Activated T-helper 1 cell treated with anti-CD3 and anti-CD28 coated beads, Interleukin-12 subunit alpha, Interleukin-12 subunit beta, Interleukin-2, Interleukin-4 antibody, amounts not matched to agents 30 ng/mL and 10 ng/mL and 1 ng/mL, durations not matched to agents 14 hours and 24 hours and 36 hours (primary cell): Measurements from ENCODE around the gene RARA. TPM values are rescaled to one million over a fixed set of nuclear protein-coding genes. Genes with fewer than 3 reads are reported as not detected.

Experiments
- DNase-seq: peaks from one replicate; pipeline ENCODE4 v3.0.0; 2021; ENCODE audit warnings: low spot score
- H3K27ac Mint-ChIP-seq: one replicate; pipeline ENCODE4 v1.8.0; 2021; ENCODE audit warnings: mild to moderate bottlenecking, mixed read lengths
- H3K27me3 Mint-ChIP-seq: one replicate; pipeline ENCODE4 v1.8.0; 2022; ENCODE audit warnings: mild to moderate bottlenecking, moderate library complexity, mixed read lengths; ENCODE audit not compliant: insufficient read depth
- H3K36me3 Mint-ChIP-seq: one replicate; pipeline ENCODE4 v1.8.0; 2021; ENCODE audit warnings: low read depth, mixed read lengths
- H3K4me1 Mint-ChIP-seq: one replicate; pipeline ENCODE4 v1.8.0; 2021; ENCODE audit warnings: low read depth, mixed read lengths
- H3K4me3 Mint-ChIP-seq: one replicate; pipeline ENCODE4 v1.8.0; 2021; ENCODE audit warnings: mild to moderate bottlenecking, moderate library complexity, mixed read lengths
- H3K9me3 Mint-ChIP-seq: one replicate; pipeline ENCODE4 v1.8.0; 2021; ENCODE audit warnings: mixed read lengths
- intact Hi-C: fragments of 100-400 bp; cut with micrococcal nuclease; formaldehyde crosslinking; loops from one replicate; pipeline ENCODE4 v1.15.1; 2024
- total RNA-seq: library from RNA; stranded (reverse); gene quantifications from 2 replicates; pipeline ENCODE4 v1.2.3, GENCODE V29; 2022

Gene RARA
- total RNA-seq, 1 donor from 2014 or later: 19.9 TPM

GRCh38 chr17:40341808-40342503 is 33.0 kb downstream of the RARA start:
- H3K27ac Mint-ChIP-seq: no peak overlapping the region
- H3K27me3 Mint-ChIP-seq: no peaks in the 10 kb centered on the region
- intact Hi-C loops: loop anchor here (1.0 kb wide), 2 partner anchors 17 to 24 kb away; no protein-coding TSS in a partner anchor
- peaks cover 26% of the 10 kb centered on the region for H3K36me3 Mint-ChIP-seq
- H3K4me3 Mint-ChIP-seq: peak overlapping the region; percentile 71
- no peak for DNase-seq
- no peaks in the 10 kb centered on the region for H3K9me3 Mint-ChIP-seq
- H3K4me1 Mint-ChIP-seq: peaks cover 68% of the 10 kb centered on the region

GRCh38 chr17:40342504-40343218 is 33.7 kb downstream of the RARA start:
- Mint-ChIP-seq H3K27me3 (no peaks in the 10 kb centered on the region), H3K36me3 (peaks cover 25% of the 10 kb centered on the region), H3K27ac (peak overlapping the region; percentile 3), H3K4me1 (peaks cover 61% of the 10 kb centered on the region), H3K4me3 (peak overlapping the region; percentile 71), H3K9me3 (no peaks in the 10 kb centered on the region)
- DNase-seq: no peak
- intact Hi-C loops: no loop called here

GRCh38 chr17:40343219-40344119 is 34.5 kb downstream of the RARA start:
- Mint-ChIP-seq H3K4me3 (peak overlapping the region; percentile 71), H3K27me3 (no peaks in the 10 kb centered on the region), H3K4me1 (peaks cover 54% of the 10 kb centered on the region), H3K9me3 (no peaks in the 10 kb centered on the region), H3K27ac (peak overlapping the region; percentile 3), H3K36me3 (peaks cover 18% of the 10 kb centered on the region)
- DNase-seq: no peak
- intact Hi-C loops: no loop called here

- H3K36me3 Mint-ChIP-seq: peaks cover 24% of the 10 kb centered on the region
- H3K27me3 Mint-ChIP-seq: no peaks in the 10 kb centered on the region
- intact Hi-C loops: no loop called here
- peak overlapping the region; percentile 12 for H3K27ac Mint-ChIP-seq
- peaks cover 46% of the 10 kb centered on the region for H3K4me1 Mint-ChIP-seq
- H3K4me3 Mint-ChIP-seq: peak overlapping the region; percentile 24
- H3K9me3 Mint-ChIP-seq: no peaks in the 10 kb centered on the region
- no peak for DNase-seq
Measured at GRCh38 chr17:40344421-40345160, 35.6 kb downstream of the RARA start.

- Mint-ChIP-seq H3K4me1 (peaks cover 44% of the 10 kb centered on the region), H3K27ac (peak overlapping the region; percentile 12), H3K9me3 (no peaks in the 10 kb centered on the region), H3K36me3 (peaks cover 19% of the 10 kb centered on the region), H3K27me3 (no peaks in the 10 kb centered on the region), H3K4me3 (peak overlapping the region; percentile 15)
- intact Hi-C loops: no loop called here
- no peak for DNase-seq
Measured at GRCh38 chr17:40345161-40345993, 36.4 kb downstream of the RARA start.

GRCh38 chr17:40345994-40346764 is 37.2 kb downstream of the RARA start:
- DNase-seq: no peak
- H3K36me3 Mint-ChIP-seq: peaks cover 14% of the 10 kb centered on the region
- no peak overlapping the region for H3K4me3 Mint-ChIP-seq
- H3K27me3 Mint-ChIP-seq: no peaks in the 10 kb centered on the region
- H3K9me3 Mint-ChIP-seq: no peaks in the 10 kb centered on the region
- intact Hi-C loops: no loop called here
- peaks cover 36% of the 10 kb centered on the region for H3K4me1 Mint-ChIP-seq
- no peak overlapping the region for H3K27ac Mint-ChIP-seq

GRCh38 chr17:40346765-40347158 is 37.8 kb downstream of the RARA start:
- intact Hi-C loops: no loop called here
- H3K27me3 Mint-ChIP-seq: no peaks in the 10 kb centered on the region
- H3K36me3 Mint-ChIP-seq: peaks cover 16% of the 10 kb centered on the region
- H3K4me3 Mint-ChIP-seq: no peak overlapping the region
- H3K4me1 Mint-ChIP-seq: peaks cover 35% of the 10 kb centered on the region
- DNase-seq: no peak
- H3K9me3 Mint-ChIP-seq: no peaks in the 10 kb centered on the region
- H3K27ac Mint-ChIP-seq: no peak overlapping the region

GRCh38 chr17:40347319-40348135 is 38.5 kb downstream of the RARA start:
- peaks cover 23% of the 10 kb centered on the region for H3K36me3 Mint-ChIP-seq

GRCh38 chr17:40348136-40348504 is 39.1 kb downstream of the RARA start:
- no peak for DNase-seq
- intact Hi-C loops: no loop called here
- no peaks in the 10 kb centered on the region for H3K27me3 Mint-ChIP-seq
- peaks cover 38% of the 10 kb centered on the region for H3K4me1 Mint-ChIP-seq
- peaks cover 20% of the 10 kb centered on the region for H3K36me3 Mint-ChIP-seq
- H3K27ac Mint-ChIP-seq: no peak overlapping the region
- H3K9me3 Mint-ChIP-seq: no peaks in the 10 kb centered on the region
- H3K4me3 Mint-ChIP-seq: no peak overlapping the region

More at GRCh38 chr17:40347319-40348135, 38.5 kb downstream of the RARA start:
- no peaks in the 10 kb centered on the region for H3K27me3 Mint-ChIP-seq
- H3K4me3 Mint-ChIP-seq: no peak overlapping the region
- H3K9me3 Mint-ChIP-seq: no peaks in the 10 kb centered on the region
- H3K4me1 Mint-ChIP-seq: peaks cover 38% of the 10 kb centered on the region
- intact Hi-C loops: no loop called here
- DNase-seq: no peak
- no peak overlapping the region for H3K27ac Mint-ChIP-seq

- peaks cover 32% of the 10 kb centered on the region for H3K4me1 Mint-ChIP-seq
- no peak for DNase-seq
- H3K9me3 Mint-ChIP-seq: no peaks in the 10 kb centered on the region
- H3K27ac Mint-ChIP-seq: peak overlapping the region; percentile 27
- no peak overlapping the region for H3K4me3 Mint-ChIP-seq
- no peaks in the 10 kb centered on the region for H3K27me3 Mint-ChIP-seq
- H3K36me3 Mint-ChIP-seq: peaks cover 19% of the 10 kb centered on the region
- intact Hi-C loops: no loop called here
Measured at GRCh38 chr17:40348562-40349476, 39.8 kb downstream of the RARA start.
